Karpas-422 (cell line): Measurements from ENCODE around the gene HUNK. TPM values are rescaled to one million over a fixed set of nuclear protein-coding genes. Genes with fewer than 3 reads are reported as not detected.

Experiments used
- DNase-seq: peaks from one replicate; pipeline ENCODE4 v3.0.0-alpha.2; 2015
- H2AFZ ChIP-seq: fragments of 200-600 bp; sonication (generic); 2 replicates; pipeline ENCODE4 v1.6.1; 2014; ENCODE audit warnings: antibody characterized with exemption, low read length, mixed read lengths
- H3K27ac ChIP-seq: fragments of 200-600 bp; sonication (generic); 2 replicates; pipeline ENCODE4 v1.5.1; 2014; ENCODE audit warnings: mild to moderate bottlenecking, low read length, moderate library complexity
- H3K27me3 ChIP-seq: fragments of 200-600 bp; sonication (generic); 2 replicates; pipeline ENCODE4 v1.6.1; 2014; ENCODE audit warnings: low read length, mixed read lengths
- H3K36me3 ChIP-seq: fragments of 200-600 bp; sonication (generic); 2 replicates; pipeline ENCODE4 v1.6.1; 2014; ENCODE audit warnings: low read length, mixed read lengths; ENCODE audit not compliant: insufficient read depth
- H3K4me1 ChIP-seq: fragments of 200-600 bp; sonication (generic); 2 replicates; pipeline ENCODE4 v1.6.1; 2014; ENCODE audit warnings: mild to moderate bottlenecking, low read length, mixed read lengths
- H3K4me2 ChIP-seq: fragments of 200-600 bp; sonication (generic); 2 replicates; pipeline ENCODE4 v1.6.1; 2014; ENCODE audit warnings: low read length, low read depth, mild to moderate bottlenecking; ENCODE audit not compliant: poor library complexity, severe bottlenecking
- H3K4me3 ChIP-seq: fragments of 200-600 bp; sonication (generic); 2 replicates; pipeline ENCODE4 v1.5.1; 2014; ENCODE audit warnings: mild to moderate bottlenecking, antibody characterized with exemption, low read length, mixed read lengths
- H3K79me2 ChIP-seq: fragments of 200-600 bp; sonication (generic); 2 replicates; pipeline ENCODE4 v1.6.1; 2014; ENCODE audit warnings: mild to moderate bottlenecking, low read length, mixed read lengths
- H3K9ac ChIP-seq: fragments of 200-600 bp; sonication (generic); 2 replicates; pipeline ENCODE4 v1.6.0; 2014; ENCODE audit warnings: low read length
- H3K9me2 ChIP-seq: fragments of 200-600 bp; sonication (generic), shearing (Covaris generic); replicated peaks from 2 replicates; pipeline ENCODE4 v1.6.0; 2014; ENCODE audit warnings: mild to moderate bottlenecking, low read length, moderate library complexity; ENCODE audit not compliant: insufficient read depth
- H3K9me3 ChIP-seq: fragments of 300-700, 200-600 bp; sonication (generic); 2 replicates; pipeline ENCODE4 v1.6.1; 2014; ENCODE audit warnings: low read length, mixed read lengths
- H4K20me1 ChIP-seq: fragments of 200-600 bp; sonication (generic); 2 replicates; pipeline ENCODE4 v1.6.1; 2014; ENCODE audit warnings: mild to moderate bottlenecking, antibody characterized with exemption, low read length, low read depth; ENCODE audit not compliant: insufficient read depth
- total RNA-seq: library from RNA; depleted of rRNA; stranded (reverse); fragments of >200 nt; shearing (Covaris generic); gene quantifications from 2 replicates; pipeline ENCODE4 v1.2.3, GENCODE V29; 2014; ENCODE audit warnings: low replicate concordance

HUNK gene
- total RNA-seq, 1 experiment from 2014 or later, result not detected

DNA sequence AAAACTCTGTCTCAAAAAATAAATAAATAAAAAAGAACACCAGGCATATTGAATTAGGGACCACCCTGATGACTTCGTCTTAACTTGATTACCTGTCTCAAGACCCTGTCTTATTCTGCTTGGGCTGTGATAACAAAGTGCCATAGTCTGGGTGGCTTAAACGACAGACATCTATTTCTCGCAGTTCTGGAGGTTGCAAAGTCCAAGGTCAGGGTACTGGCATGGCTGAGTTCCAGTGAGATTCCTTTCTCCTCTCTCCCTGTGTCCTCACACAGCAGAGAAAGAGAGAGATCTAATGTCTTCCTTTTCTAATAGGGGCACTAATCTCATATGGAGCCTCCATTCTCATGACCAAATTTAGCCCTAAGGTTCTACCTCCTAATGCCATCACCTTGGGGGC lies 145.6 kb downstream of the HUNK start:
- no peaks in the 10 kb centered on the region for H3K27me3 ChIP-seq
- H3K4me1 ChIP-seq, result peaks cover 7% of the 10 kb centered on the region
- no peak for DNase-seq
- no peak overlapping the region for H3K4me3 ChIP-seq
- no peak overlapping the region for H3K4me2 ChIP-seq
- H3K9ac ChIP-seq, result no peak overlapping the region
- H3K9me2 ChIP-seq, result no peaks in the 10 kb centered on the region
- H3K36me3 ChIP-seq, result no peaks in the 10 kb centered on the region
- no peak overlapping the region for H3K27ac ChIP-seq
- no peaks in the 10 kb centered on the region for H3K79me2 ChIP-seq
- no peak overlapping the region for H2AFZ ChIP-seq
- H4K20me1 ChIP-seq, result no peaks in the 10 kb centered on the region
- no peaks in the 10 kb centered on the region for H3K9me3 ChIP-seq

DNA sequence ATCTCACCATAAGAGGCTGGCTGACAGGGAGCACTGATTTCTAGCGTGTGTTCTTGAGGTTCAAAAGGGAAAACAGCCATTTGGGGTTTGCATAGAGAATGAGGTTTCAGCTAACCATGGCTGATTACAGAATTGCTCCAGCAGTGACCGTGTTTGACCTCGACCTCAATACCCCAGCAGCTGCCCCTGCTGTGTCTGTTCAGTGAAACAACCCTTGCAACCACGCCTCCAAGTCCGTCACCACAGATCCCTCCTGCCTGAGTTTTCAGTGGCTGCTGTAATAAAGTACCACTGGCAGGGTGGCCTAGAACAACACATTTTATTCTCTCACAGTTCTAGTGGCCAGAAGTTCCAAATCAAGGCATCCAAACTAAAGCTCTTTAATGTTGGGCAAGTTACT lies 147.7 kb downstream of the HUNK start:
- Histone ChIP-seq H3K9me3 (no peaks in the 10 kb centered on the region), H3K36me3 (no peaks in the 10 kb centered on the region), H3K4me2 (no peak overlapping the region), H3K27me3 (no peaks in the 10 kb centered on the region), H3K9ac (no peak overlapping the region), H3K27ac (no peak overlapping the region), H3K4me1 (peaks cover 4% of the 10 kb centered on the region), H2AFZ (no peak overlapping the region), H3K9me2 (no peaks in the 10 kb centered on the region), H4K20me1 (no peaks in the 10 kb centered on the region), H3K79me2 (no peaks in the 10 kb centered on the region), H3K4me3 (no peak overlapping the region)
- DNase-seq, result no peak

DNA sequence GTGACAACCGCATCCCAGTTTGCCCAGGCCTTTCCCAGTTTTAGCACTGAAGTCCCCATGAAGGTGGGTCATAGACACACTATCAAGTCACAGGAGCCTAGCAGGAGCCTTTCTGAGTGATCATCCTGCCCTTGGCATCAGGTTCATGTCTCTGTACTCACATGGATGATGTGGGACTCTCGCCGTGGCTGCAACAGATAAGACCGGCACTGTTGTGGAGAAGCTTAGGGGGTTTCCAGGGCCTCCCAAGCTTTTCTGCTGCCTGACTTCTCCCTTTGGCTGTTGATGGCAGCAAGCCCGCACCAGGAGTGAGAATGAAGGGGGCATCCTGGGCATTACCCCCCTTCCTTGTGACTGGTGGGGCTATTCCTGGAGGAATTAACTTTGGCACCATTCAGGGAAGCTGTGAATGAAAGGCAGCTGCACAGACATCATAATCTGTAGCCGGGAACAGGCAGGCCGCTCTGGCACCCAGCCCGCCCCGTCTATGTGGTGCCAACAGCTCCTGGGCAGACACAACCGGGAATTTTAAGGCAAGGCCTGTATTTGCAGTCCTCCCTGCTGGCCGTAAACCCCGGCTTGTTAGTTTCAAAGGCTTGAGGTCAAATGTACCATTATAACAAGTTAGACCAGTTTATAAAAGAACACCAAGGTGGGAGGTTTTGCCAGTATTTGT lies 148.6 kb downstream of the HUNK start:
- H3K9me3 ChIP-seq, result no peaks in the 10 kb centered on the region
- no peaks in the 10 kb centered on the region for H3K9me2 ChIP-seq
- no peaks in the 10 kb centered on the region for H3K79me2 ChIP-seq
- H3K4me3 ChIP-seq, result no peak overlapping the region
- no peaks in the 10 kb centered on the region for H3K36me3 ChIP-seq
- no peak for DNase-seq
- H4K20me1 ChIP-seq, result no peaks in the 10 kb centered on the region
- no peak overlapping the region for H3K27ac ChIP-seq
- H2AFZ ChIP-seq, result no peak overlapping the region
- no peak overlapping the region for H3K9ac ChIP-seq
- H3K4me1 ChIP-seq, result no peaks in the 10 kb centered on the region
- no peak overlapping the region for H3K4me2 ChIP-seq
- no peaks in the 10 kb centered on the region for H3K27me3 ChIP-seq

DNA sequence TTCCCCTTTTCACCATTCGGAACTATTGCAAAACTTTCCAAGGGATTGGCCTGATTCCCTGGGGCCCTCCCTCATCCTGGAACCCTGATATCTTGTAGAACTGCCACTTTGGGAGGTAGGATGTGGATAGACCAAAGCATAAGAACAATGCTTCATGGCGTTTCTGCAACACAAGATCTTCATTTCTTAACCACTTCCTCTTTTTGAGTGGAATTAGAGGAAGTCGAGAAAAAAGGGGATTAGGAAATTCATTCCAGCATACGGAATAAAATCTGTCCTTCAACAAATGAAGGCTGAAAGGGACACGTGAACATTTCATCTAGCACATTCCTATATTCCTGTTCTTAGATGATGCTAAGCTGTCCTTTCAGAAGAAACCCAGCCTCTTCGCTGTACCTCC lies 149.3 kb downstream of the HUNK start:
- Histone ChIP-seq H3K4me2 (no peak overlapping the region), H3K9me2 (no peaks in the 10 kb centered on the region), H3K9me3 (no peaks in the 10 kb centered on the region), H3K36me3 (no peaks in the 10 kb centered on the region), H3K9ac (no peak overlapping the region), H3K4me3 (no peak overlapping the region), H3K4me1 (no peaks in the 10 kb centered on the region), H4K20me1 (no peaks in the 10 kb centered on the region), H3K27ac (no peak overlapping the region), H3K27me3 (no peaks in the 10 kb centered on the region), H2AFZ (no peak overlapping the region), H3K79me2 (no peaks in the 10 kb centered on the region)
- no peak for DNase-seq

DNA sequence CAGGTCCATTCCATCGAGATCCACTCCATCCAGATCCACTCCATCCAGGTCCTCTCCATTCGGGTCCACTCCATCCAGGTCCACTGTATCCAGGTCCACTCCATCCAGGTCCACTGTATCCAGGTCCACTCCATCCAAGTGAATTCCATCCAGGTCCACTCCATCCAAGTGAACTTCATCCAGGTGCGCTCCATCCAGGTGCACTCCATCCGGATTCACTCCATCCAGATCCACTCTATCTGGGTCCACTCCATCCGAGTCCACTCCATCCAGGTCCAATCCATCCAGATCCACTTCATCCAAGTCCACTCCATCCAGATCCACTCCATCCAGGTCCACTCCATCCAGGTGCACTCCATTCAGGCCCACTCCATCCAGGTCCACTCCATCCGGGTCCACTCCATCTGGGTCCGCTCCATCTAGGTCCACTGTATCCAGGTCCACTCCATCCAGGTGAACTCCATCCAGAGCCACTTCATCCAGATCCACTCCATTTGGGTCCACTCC lies 157.4 kb downstream of the HUNK start:
- Histone ChIP-seq H3K4me3 (no peak overlapping the region), H3K27me3 (no peaks in the 10 kb centered on the region), H3K9me3 (no peaks in the 10 kb centered on the region), H3K27ac (no peak overlapping the region), H3K9ac (no peak overlapping the region), H4K20me1 (no peaks in the 10 kb centered on the region), H2AFZ (no peak overlapping the region), H3K4me1 (no peaks in the 10 kb centered on the region), H3K36me3 (no peaks in the 10 kb centered on the region), H3K9me2 (no peaks in the 10 kb centered on the region), H3K4me2 (no peak overlapping the region), H3K79me2 (no peaks in the 10 kb centered on the region)
- DNase-seq, result no peak

DNA sequence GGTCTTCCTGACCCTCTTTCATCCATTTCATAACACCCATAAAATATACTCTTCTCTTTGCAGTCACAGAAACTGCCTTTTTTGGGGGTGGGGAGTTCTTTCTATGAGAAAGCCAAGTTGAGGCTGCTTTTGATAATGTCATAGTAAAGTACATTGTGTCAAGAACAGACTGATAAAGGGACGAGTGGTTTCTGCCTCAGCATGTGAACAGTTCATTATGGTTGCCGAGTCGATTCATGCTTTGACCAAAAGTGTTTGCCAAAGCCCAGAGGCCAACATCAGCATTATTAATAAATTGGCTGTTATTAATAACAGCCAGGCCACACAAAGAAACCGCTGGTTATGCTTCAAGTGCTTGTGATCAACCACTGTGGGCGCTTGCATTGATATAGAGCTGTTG lies 162.0 kb downstream of the HUNK start:
- Histone ChIP-seq H3K27ac (no peak overlapping the region), H3K4me1 (no peaks in the 10 kb centered on the region), H3K79me2 (no peaks in the 10 kb centered on the region), H4K20me1 (no peaks in the 10 kb centered on the region), H3K4me3 (no peak overlapping the region), H3K9ac (no peak overlapping the region), H3K9me2 (no peaks in the 10 kb centered on the region), H3K4me2 (no peak overlapping the region), H2AFZ (no peak overlapping the region), H3K9me3 (no peaks in the 10 kb centered on the region), H3K36me3 (no peaks in the 10 kb centered on the region), H3K27me3 (no peaks in the 10 kb centered on the region)
- no peak for DNase-seq

DNA sequence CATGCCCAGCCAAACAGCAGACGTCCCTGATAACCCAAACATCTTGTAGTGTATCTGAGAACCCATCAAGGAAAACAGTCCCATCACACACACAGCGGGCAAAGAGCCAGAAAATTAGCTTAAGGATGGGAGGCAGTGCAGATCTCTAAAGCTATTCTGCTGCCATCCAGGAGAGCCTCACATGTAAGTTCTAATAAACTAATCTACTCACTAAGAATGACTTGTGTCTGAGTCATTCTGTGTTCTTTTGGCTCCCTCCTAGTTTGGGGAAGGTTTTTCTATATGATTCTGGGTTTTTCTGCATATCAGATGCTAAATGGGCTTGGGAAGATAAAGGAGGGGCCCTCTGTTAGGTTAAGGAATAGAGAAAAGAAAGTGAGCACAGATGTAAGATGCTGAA lies 162.8 kb downstream of the HUNK start:
- no peaks in the 10 kb centered on the region for H3K79me2 ChIP-seq
- DNase-seq, result peak; percentile 12
- no peak overlapping the region for H3K9ac ChIP-seq
- no peak overlapping the region for H3K27ac ChIP-seq
- no peaks in the 10 kb centered on the region for H3K4me1 ChIP-seq
- no peaks in the 10 kb centered on the region for H3K27me3 ChIP-seq
- H3K4me3 ChIP-seq, result no peak overlapping the region
- no peak overlapping the region for H3K4me2 ChIP-seq
- H4K20me1 ChIP-seq, result no peaks in the 10 kb centered on the region
- no peaks in the 10 kb centered on the region for H3K9me3 ChIP-seq
- H3K9me2 ChIP-seq, result no peaks in the 10 kb centered on the region
- no peak overlapping the region for H2AFZ ChIP-seq
- no peaks in the 10 kb centered on the region for H3K36me3 ChIP-seq

DNA sequence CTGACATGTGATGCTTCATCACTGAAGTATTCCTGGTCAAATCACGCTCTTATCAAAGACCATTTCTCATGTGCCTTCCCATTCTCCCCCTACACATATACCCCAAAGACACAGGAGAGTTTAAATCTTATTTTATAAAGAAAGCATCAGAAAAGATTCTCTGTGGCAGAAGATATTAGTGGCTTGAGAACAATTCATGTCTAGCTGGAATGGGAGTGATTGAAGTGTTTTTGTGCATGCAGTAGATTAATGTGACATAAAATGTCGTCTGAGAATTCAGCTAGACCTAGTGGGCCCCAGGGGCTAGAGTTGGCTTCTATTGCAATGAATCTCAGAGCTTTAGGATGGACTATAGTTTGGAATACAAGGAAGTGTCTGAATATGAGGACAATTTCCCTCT lies 163.9 kb downstream of the HUNK start:
- no peaks in the 10 kb centered on the region for H4K20me1 ChIP-seq
- no peak overlapping the region for H3K4me3 ChIP-seq
- no peaks in the 10 kb centered on the region for H3K9me2 ChIP-seq
- no peaks in the 10 kb centered on the region for H3K27me3 ChIP-seq
- no peaks in the 10 kb centered on the region for H3K4me1 ChIP-seq
- DNase-seq, result no peak
- no peaks in the 10 kb centered on the region for H3K36me3 ChIP-seq
- H3K9me3 ChIP-seq, result no peaks in the 10 kb centered on the region
- no peak overlapping the region for H3K4me2 ChIP-seq
- no peak overlapping the region for H3K9ac ChIP-seq
- H2AFZ ChIP-seq, result no peak overlapping the region
- no peaks in the 10 kb centered on the region for H3K79me2 ChIP-seq
- H3K27ac ChIP-seq, result no peak overlapping the region
